ENCODE data around the gene ABCG1.

DNA sequence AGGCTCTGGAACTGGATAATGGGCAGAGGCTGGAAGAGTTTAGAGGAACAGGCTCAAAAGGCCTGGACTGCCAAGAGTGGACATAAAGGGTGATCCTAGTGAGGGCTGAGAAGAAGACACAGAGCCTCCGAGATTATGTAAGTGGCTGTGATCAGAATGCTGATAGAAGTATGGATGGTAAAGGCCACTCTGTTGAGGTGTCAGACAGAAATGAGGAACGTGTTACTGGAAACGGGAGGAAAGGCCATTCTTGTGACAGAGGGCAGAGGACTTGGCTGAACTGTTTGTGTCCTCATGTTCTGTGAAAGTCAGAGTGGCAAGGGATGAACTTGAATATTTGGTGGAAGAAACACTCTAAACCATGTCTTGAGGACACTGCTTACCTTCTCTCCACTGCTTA, 6.7 kb upstream of the ABCG1 start:
- TF ChIP-seq, protein P1, sequence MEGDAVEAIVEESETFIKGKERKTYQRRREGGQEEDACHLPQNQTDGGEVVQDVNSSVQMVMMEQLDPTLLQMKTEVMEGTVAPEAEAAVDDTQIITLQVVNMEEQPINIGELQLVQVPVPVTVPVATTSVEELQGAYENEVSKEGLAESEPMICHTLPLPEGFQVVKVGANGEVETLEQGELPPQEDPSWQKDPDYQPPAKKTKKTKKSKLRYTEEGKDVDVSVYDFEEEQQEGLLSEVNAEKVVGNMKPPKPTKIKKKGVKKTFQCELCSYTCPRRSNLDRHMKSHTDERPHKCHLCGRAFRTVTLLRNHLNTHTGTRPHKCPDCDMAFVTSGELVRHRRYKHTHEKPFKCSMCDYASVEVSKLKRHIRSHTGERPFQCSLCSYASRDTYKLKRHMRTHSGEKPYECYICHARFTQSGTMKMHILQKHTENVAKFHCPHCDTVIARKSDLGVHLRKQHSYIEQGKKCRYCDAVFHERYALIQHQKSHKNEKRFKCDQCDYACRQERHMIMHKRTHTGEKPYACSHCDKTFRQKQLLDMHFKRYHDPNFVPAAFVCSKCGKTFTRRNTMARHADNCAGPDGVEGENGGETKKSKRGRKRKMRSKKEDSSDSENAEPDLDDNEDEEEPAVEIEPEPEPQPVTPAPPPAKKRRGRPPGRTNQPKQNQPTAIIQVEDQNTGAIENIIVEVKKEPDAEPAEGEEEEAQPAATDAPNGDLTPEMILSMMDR (IDR thresholded peaks at IDR 0.05): no peak
- TF ChIP-seq POLR2A (IDR thresholded peaks at IDR 0.05) (no peak), POLR2AphosphoS5 (IDR thresholded peaks at IDR 0.05) (no peak)
